Stomach (tissue), 4 donors: Measurements from ENCODE around the gene HSPA4.

Source experiments
- POLR2A ChIP-seq, 4 donors: fragments of 450-650 bp; IDR thresholded peaks; one replicate each; pipeline ENCODE4 v1.6.1; 2016; ENCODE audit warnings: antibody characterized with exemption in 4 of 4, control low read depth in 2 of 4, mild to moderate bottlenecking in 1 of 4, moderate library complexity in 1 of 4
- TF ChIP-seq, protein P1 (sequence below), 7 experiments: fragments of 450-650 bp in 4 of 7; fragments of 200-600 bp in 3 of 7; sonication (generic) in 3 of 7; IDR thresholded peaks; one replicate each; pipeline ENCODE4 v1.5.1; 2016 to 2019; ENCODE audit warnings: antibody characterized with exemption in 7 of 7, control low read depth in 2 of 7, mild to moderate bottlenecking in 1 of 7

DNA sequence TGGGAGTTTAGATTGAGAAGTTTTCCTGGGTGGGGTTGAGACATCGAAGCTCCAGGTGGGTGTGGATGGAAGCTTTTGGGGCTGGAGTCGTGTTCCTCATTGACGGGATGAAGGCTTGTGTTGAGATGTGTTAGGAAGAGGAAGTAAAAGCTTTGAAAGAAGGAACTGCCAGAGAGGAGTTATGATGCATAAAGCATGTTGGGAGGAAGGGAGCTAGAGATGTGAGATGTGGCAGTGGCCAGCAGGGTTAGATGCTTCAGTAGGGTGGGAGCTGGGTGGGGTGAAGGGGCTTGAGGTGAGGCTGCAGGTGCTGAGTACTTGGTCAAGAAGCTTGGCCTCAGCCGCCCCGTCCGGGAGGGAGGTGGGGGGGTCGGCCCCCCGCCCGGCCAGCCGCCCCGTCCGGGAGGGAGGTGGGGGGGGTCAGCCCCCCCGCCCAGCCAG lies 56.7 kb downstream of the HSPA4 start:
- no peak for TF ChIP-seq POLR2A (IDR thresholded peaks at IDR 0.05)
- TF ChIP-seq, protein P1, sequence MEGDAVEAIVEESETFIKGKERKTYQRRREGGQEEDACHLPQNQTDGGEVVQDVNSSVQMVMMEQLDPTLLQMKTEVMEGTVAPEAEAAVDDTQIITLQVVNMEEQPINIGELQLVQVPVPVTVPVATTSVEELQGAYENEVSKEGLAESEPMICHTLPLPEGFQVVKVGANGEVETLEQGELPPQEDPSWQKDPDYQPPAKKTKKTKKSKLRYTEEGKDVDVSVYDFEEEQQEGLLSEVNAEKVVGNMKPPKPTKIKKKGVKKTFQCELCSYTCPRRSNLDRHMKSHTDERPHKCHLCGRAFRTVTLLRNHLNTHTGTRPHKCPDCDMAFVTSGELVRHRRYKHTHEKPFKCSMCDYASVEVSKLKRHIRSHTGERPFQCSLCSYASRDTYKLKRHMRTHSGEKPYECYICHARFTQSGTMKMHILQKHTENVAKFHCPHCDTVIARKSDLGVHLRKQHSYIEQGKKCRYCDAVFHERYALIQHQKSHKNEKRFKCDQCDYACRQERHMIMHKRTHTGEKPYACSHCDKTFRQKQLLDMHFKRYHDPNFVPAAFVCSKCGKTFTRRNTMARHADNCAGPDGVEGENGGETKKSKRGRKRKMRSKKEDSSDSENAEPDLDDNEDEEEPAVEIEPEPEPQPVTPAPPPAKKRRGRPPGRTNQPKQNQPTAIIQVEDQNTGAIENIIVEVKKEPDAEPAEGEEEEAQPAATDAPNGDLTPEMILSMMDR (IDR thresholded peaks at IDR 0.05): no peak
